ENCODE results near the gene NUP58. TPM values are rescaled to one million over a fixed set of nuclear protein-coding genes. Genes with fewer than 3 reads are reported as not detected.

Gene NUP58
- total and polyA plus RNA-seq, 9 of the 15 experiments (the other 6 are each of a cell fraction or from before 2014, with no cell fraction given), result 12.5 to 98.0 (median 42.6) TPM

DNA sequence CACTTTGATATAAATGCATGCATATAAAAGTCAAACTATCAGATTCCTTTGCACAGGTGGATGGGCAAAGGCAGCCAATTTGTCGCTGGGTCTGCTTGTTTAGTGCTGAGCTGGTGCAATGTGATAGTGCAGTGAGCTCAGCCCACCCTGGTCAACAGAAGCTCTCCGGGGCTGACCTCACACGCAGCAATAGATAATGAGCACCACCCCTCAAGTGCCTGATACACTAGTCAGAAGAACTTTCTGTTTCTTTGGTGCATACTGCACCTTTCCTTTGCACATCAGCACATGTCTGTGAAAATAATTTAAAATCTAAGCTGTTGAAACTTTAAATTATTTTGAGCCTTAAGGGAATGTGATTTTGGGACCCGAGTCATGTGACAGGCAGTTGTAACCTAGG lies 90.5 kb downstream of the NUP58 start (continued):
- no peak for TF ChIP-seq LARP7 (IDR thresholded peaks at IDR 0.05)
- TF ChIP-seq EP300 (IDR thresholded peaks at IDR 0.05; ENCODE audit: low read length), result peak; percentile 60; the same call in 1 of the 2 replicates
- peak; percentile 36; the same call in 1 of the 2 replicates for TF ChIP-seq CXXC5 (CRISPR knock-in tag; IDR thresholded peaks at IDR 0.05)
- TF ChIP-seq IRF2 (CRISPR knock-in tag; IDR thresholded peaks at IDR 0.05), result no peak
- no peak for TF ChIP-seq NUFIP1 (IDR thresholded peaks at IDR 0.05; ENCODE audit: partially characterized antibody)
- peak; percentile 42; the same call in 1 of the 2 replicates for TF ChIP-seq SMARCA4 (IDR thresholded peaks at IDR 0.05)
- TF ChIP-seq KLF16 (IDR thresholded peaks at IDR 0.05), result no peak
- TF ChIP-seq ZKSCAN8 (CRISPR knock-in tag; IDR thresholded peaks at IDR 0.05), result no peak

Other genes with a start within 250 kb of the NUP58 start
- 0.04 and 0.05 TPM in 2 replicates for gene PABPC3, start 205.5 kb upstream of the NUP58 start, total RNA-seq (2014; rRNA removed)
- gene PABPC3, start 205.5 kb upstream of the NUP58 start, total RNA-seq (2014; rRNA removed; fragmentation: Illumina TruSeq; extraction: Trizol), result 0.25 and 0.26 TPM in 2 replicates
- 0.07 and 0.08 TPM in 2 replicates for gene PABPC3, start 205.5 kb upstream of the NUP58 start, total RNA-seq (2015; rRNA removed; fragmentation: Illumina TruSeq; extraction: Trizol)
- gene PABPC3, start 205.5 kb upstream of the NUP58 start, total RNA-seq (2021), result 0.18 and 0.29 TPM in 2 replicates
- gene PABPC3, start 205.5 kb upstream of the NUP58 start, polyA plus RNA-seq (2011; rRNA removed), result 0.41 and 0.49 TPM in 2 replicates
- 0.64 and 0.80 TPM in 2 replicates for gene PABPC3, start 205.5 kb upstream of the NUP58 start, polyA plus RNA-seq (2014; fragmentation: Illumina TruSeq; extraction: Trizol)
- gene PABPC3, start 205.5 kb upstream of the NUP58 start, polyA plus RNA-seq (2014; fragmentation: Nextera tagmentation; extraction: Ambion mirVana), result under 1 TPM; 0.18 to 0.32 TPM
- gene PABPC3, start 205.5 kb upstream of the NUP58 start, polyA plus RNA-seq (2014; rRNA removed), result 0.12 and 0.20 TPM in 2 replicates
- not detected in 2 replicates for gene AMER2, start 129.3 kb upstream of the NUP58 start, total RNA-seq (2014; rRNA removed)
- not detected in 2 replicates for gene AMER2, start 129.3 kb upstream of the NUP58 start, total RNA-seq (2014; rRNA removed; fragmentation: Illumina TruSeq; extraction: Trizol)
- not detected in 2 replicates for gene AMER2, start 129.3 kb upstream of the NUP58 start, total RNA-seq (2015; rRNA removed; fragmentation: Illumina TruSeq; extraction: Trizol)
- gene AMER2, start 129.3 kb upstream of the NUP58 start, total RNA-seq (2021), result not detected in 2 replicates
- not detected in 2 replicates for gene AMER2, start 129.3 kb upstream of the NUP58 start, polyA plus RNA-seq (2011; rRNA removed)
- not detected in 2 replicates for gene AMER2, start 129.3 kb upstream of the NUP58 start, polyA plus RNA-seq (2014; fragmentation: Illumina TruSeq; extraction: Trizol)
- gene AMER2, start 129.3 kb upstream of the NUP58 start, polyA plus RNA-seq (2014; fragmentation: Nextera tagmentation; extraction: Ambion mirVana), result not detected
- gene AMER2, start 129.3 kb upstream of the NUP58 start, polyA plus RNA-seq (2014; rRNA removed), result not detected in 2 replicates
- gene MTMR6, start 14.1 kb upstream of the NUP58 start, total RNA-seq (2014; rRNA removed), result 5.7 and 6.4 TPM in 2 replicates
- gene MTMR6, start 14.1 kb upstream of the NUP58 start, total RNA-seq (2014; rRNA removed; fragmentation: Illumina TruSeq; extraction: Trizol), result 10.8 and 12.2 TPM in 2 replicates
- gene MTMR6, start 14.1 kb upstream of the NUP58 start, total RNA-seq (2015; rRNA removed; fragmentation: Illumina TruSeq; extraction: Trizol), result 8.4 and 8.5 TPM in 2 replicates
- gene MTMR6, start 14.1 kb upstream of the NUP58 start, total RNA-seq (2021), result 7.8 and 8.2 TPM in 2 replicates
- gene MTMR6, start 14.1 kb upstream of the NUP58 start, polyA plus RNA-seq (2011; rRNA removed), result 4.8 and 7.7 TPM in 2 replicates
- gene MTMR6, start 14.1 kb upstream of the NUP58 start, polyA plus RNA-seq (2014; fragmentation: Illumina TruSeq; extraction: Trizol), result 6.8 and 7.7 TPM in 2 replicates
- gene MTMR6, start 14.1 kb upstream of the NUP58 start, polyA plus RNA-seq (2014; fragmentation: Nextera tagmentation; extraction: Ambion mirVana), result 1 to 10 TPM; 3.9 to 4.5 TPM
- gene MTMR6, start 14.1 kb upstream of the NUP58 start, polyA plus RNA-seq (2014; rRNA removed), result 4.5 TPM in 2 replicates
- under 0.01 TPM in 2 replicates for gene ATP8A2, start 70.3 kb downstream of the NUP58 start, total RNA-seq (2014; rRNA removed)
- gene ATP8A2, start 70.3 kb downstream of the NUP58 start, total RNA-seq (2014; rRNA removed; fragmentation: Illumina TruSeq; extraction: Trizol), result 0.33 TPM in 1 of 2 replicates, not detected in the other
- gene ATP8A2, start 70.3 kb downstream of the NUP58 start, total RNA-seq (2015; rRNA removed; fragmentation: Illumina TruSeq; extraction: Trizol), result not detected in 2 replicates
- not detected in 2 replicates for gene ATP8A2, start 70.3 kb downstream of the NUP58 start, total RNA-seq (2021)
- 0.03 and 0.06 TPM in 2 replicates for gene ATP8A2, start 70.3 kb downstream of the NUP58 start, polyA plus RNA-seq (2011; rRNA removed)
- gene ATP8A2, start 70.3 kb downstream of the NUP58 start, polyA plus RNA-seq (2014; fragmentation: Illumina TruSeq; extraction: Trizol), result 0.06 and 0.08 TPM in 2 replicates
- gene ATP8A2, start 70.3 kb downstream of the NUP58 start, polyA plus RNA-seq (2014; fragmentation: Nextera tagmentation; extraction: Ambion mirVana), result under 1 TPM in 1 of 2 experiments, not detected in 1; 0.08 TPM
- gene ATP8A2, start 70.3 kb downstream of the NUP58 start, polyA plus RNA-seq (2014; rRNA removed), result 0.04 TPM in 1 of 2 replicates, not detected in the other